Astrocyte (in vitro differentiated cells and primary cell): ENCODE results near the gene MATN1. TPM values are rescaled to one million over a fixed set of nuclear protein-coding genes. Genes with fewer than 3 reads are reported as not detected.

ENCODE experiments used
- DNase-seq: peaks from one replicate; pipeline ENCODE4 v3.0.0-alpha.2; 2010; ENCODE audit warnings: low read depth
- FAIRE-seq: peaks from 2 replicates; lab custom pipeline; 2011; peaks lifted over from hg19 to GRCh38; lab: Jason Lieb, UNC
- H2AFZ ChIP-seq: 2 replicates; pipeline ENCODE4 v1.6.0; 2012; ENCODE audit warnings: low read depth, low read length, inconsistent platforms
- H3K27ac ChIP-seq: 2 replicates; pipeline ENCODE4 v1.5.1; 2011; ENCODE audit warnings: low read depth, low read length, inconsistent platforms
- H3K27me3 ChIP-seq: 2 replicates; pipeline ENCODE4 v1.6.0; 2011; ENCODE audit warnings: low read length, inconsistent platforms; ENCODE audit not compliant: insufficient read depth
- H3K36me3 ChIP-seq: 2 replicates; pipeline ENCODE4 v1.5.1; 2011; ENCODE audit warnings: low read length, inconsistent platforms; ENCODE audit not compliant: insufficient read depth
- H3K4me1 ChIP-seq: 2 replicates; pipeline ENCODE4 v1.5.1; 2011; ENCODE audit warnings: low read length, inconsistent platforms; ENCODE audit not compliant: insufficient read depth
- H3K4me2 ChIP-seq: 2 replicates; pipeline ENCODE4 v1.6.0; 2012; ENCODE audit warnings: low read length, inconsistent platforms
- H3K4me3 ChIP-seq: 2 replicates; pipeline ENCODE4 v1.5.1; 2011; ENCODE audit warnings: low read depth, mild to moderate bottlenecking, low read length, inconsistent platforms; ENCODE audit not compliant: insufficient read depth
- H3K79me2 ChIP-seq: 2 replicates; pipeline ENCODE4 v1.6.0; 2012; ENCODE audit warnings: mild to moderate bottlenecking, low read length, inconsistent platforms; ENCODE audit not compliant: insufficient read depth
- H3K9ac ChIP-seq: 2 replicates; pipeline ENCODE4 v1.6.0; 2012; ENCODE audit warnings: mild to moderate bottlenecking, low read length, inconsistent platforms
- H3K9me3 ChIP-seq: 2 replicates; pipeline ENCODE4 v1.5.1; 2012; ENCODE audit warnings: low read depth, mild to moderate bottlenecking, low read length, inconsistent platforms; ENCODE audit not compliant: insufficient read depth
- H4K20me1 ChIP-seq: 2 replicates; pipeline ENCODE4 v1.6.0; 2012; ENCODE audit warnings: low read length, inconsistent platforms; ENCODE audit not compliant: insufficient read depth
- H3K27ac Mint-ChIP-seq: one replicate; pipeline ENCODE4 v1.8.0; 2021; ENCODE audit warnings: mild to moderate bottlenecking, mixed read lengths; ENCODE audit not compliant: unreplicated experiment
- H3K27me3 Mint-ChIP-seq: one replicate; pipeline ENCODE4 v1.8.0; 2021; ENCODE audit warnings: low read depth, mixed read lengths; ENCODE audit not compliant: unreplicated experiment
- H3K36me3 Mint-ChIP-seq: one replicate; pipeline ENCODE4 v1.8.0; 2021; ENCODE audit warnings: low read depth, mixed read lengths; ENCODE audit not compliant: unreplicated experiment
- H3K4me1 Mint-ChIP-seq: one replicate; pipeline ENCODE4 v1.8.0; 2021; ENCODE audit warnings: low read depth, mixed read lengths; ENCODE audit not compliant: unreplicated experiment
- H3K4me3 Mint-ChIP-seq: one replicate; pipeline ENCODE4 v1.8.0; 2021; ENCODE audit warnings: mild to moderate bottlenecking, moderate library complexity, mixed read lengths; ENCODE audit not compliant: unreplicated experiment
- H3K9me3 Mint-ChIP-seq: one replicate; pipeline ENCODE4 v1.8.0; 2021; ENCODE audit warnings: mild to moderate bottlenecking, mixed read lengths; ENCODE audit not compliant: unreplicated experiment
- EZH2 ChIP-seq: IDR thresholded peaks from 2 replicates; pipeline ENCODE4 v1.6.1; 2012; ENCODE audit warnings: mild to moderate bottlenecking, low read length, inconsistent platforms; ENCODE audit not compliant: insufficient read depth
- total RNA-seq: library from RNA; stranded (reverse); gene quantifications from 2 replicates; pipeline ENCODE4 v1.2.1, GENCODE V29; 2021
- TF ChIP-seq, protein P1 (sequence below): IDR thresholded peaks from 2 replicates; pipeline ENCODE4 v1.5.1; 2011; ENCODE audit warnings: low read depth, mild to moderate bottlenecking, inconsistent platforms, low read length, moderate library complexity; ENCODE audit not compliant: insufficient read depth

MATN1 gene
- total RNA-seq, 1 donor from 2014 or later: 0.32 TPM

GRCh38 chr1:30670240-30671060, 52.9 kb downstream of the MATN1 start:
- no peak for TF ChIP-seq EZH2
- TF ChIP-seq, protein P1, sequence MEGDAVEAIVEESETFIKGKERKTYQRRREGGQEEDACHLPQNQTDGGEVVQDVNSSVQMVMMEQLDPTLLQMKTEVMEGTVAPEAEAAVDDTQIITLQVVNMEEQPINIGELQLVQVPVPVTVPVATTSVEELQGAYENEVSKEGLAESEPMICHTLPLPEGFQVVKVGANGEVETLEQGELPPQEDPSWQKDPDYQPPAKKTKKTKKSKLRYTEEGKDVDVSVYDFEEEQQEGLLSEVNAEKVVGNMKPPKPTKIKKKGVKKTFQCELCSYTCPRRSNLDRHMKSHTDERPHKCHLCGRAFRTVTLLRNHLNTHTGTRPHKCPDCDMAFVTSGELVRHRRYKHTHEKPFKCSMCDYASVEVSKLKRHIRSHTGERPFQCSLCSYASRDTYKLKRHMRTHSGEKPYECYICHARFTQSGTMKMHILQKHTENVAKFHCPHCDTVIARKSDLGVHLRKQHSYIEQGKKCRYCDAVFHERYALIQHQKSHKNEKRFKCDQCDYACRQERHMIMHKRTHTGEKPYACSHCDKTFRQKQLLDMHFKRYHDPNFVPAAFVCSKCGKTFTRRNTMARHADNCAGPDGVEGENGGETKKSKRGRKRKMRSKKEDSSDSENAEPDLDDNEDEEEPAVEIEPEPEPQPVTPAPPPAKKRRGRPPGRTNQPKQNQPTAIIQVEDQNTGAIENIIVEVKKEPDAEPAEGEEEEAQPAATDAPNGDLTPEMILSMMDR: no peak
- H3K36me3 Mint-ChIP-seq: no peaks in the 10 kb centered on the region
- no peak overlapping the region for H3K4me3 Mint-ChIP-seq
- Histone ChIP-seq H3K36me3 (no peaks in the 10 kb centered on the region), H3K9me3 (no peaks in the 10 kb centered on the region), H3K4me2 (no peak overlapping the region), H3K4me3 (no peak overlapping the region), H3K27ac (no peak overlapping the region), H4K20me1 (no peaks in the 10 kb centered on the region), H3K4me1 (peaks cover 9% of the 10 kb centered on the region), H3K9ac (no peak overlapping the region), H2AFZ (no peak overlapping the region), H3K79me2 (no peaks in the 10 kb centered on the region), H3K27me3 (no peaks in the 10 kb centered on the region)
- peaks cover 17% of the 10 kb centered on the region for H3K27me3 Mint-ChIP-seq
- H3K9me3 Mint-ChIP-seq: no peaks in the 10 kb centered on the region
- H3K27ac Mint-ChIP-seq: no peak overlapping the region
- no peaks in the 10 kb centered on the region for H3K4me1 Mint-ChIP-seq
- FAIRE-seq: peak; percentile 88
- peak; percentile 11 for DNase-seq

DNA sequence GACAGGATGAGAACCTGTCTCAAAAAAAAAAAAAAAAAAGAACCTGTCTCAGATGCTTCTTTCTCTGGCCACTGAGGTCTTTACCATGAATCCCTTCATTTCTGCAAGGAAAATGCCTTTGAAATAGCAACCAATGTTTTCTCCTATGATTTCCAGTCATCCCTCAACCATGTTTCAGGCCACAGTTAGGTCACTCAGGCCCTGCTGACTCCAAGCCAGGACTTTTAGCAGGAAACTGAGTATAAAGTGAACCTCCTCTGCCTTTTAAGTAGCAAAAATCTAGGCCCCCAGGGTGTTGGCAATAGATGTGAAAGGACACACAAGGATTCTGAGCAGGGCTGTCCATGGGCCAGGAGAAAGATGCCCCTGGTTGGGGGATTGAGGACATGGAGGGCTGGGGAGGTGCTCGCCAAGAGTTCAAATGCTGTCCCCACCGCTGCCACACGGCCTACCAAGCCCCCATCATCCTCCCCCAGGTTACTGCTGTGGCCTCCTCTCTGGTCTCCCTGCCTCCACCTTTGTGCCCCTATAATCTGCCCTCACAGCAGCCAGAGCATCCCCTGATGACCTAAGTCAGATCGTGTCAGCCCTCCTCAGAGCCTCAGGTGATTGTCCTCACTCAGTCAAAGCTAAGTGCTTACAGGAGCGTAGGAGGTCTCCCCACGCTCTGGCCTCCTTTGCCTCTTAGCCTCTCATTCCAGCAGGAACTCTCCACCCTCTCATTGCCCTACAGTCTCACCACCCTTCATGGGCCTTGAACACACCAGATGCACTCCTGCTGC, 54.6 kb downstream of the MATN1 start:
- H3K79me2 ChIP-seq: no peaks in the 10 kb centered on the region
- DNase-seq: no peak

GRCh38 chr1:30668024-30668423, 55.4 kb downstream of the MATN1 start:
- no peaks in the 10 kb centered on the region for H3K36me3 ChIP-seq
- no peaks in the 10 kb centered on the region for H3K9me3 ChIP-seq
- TF ChIP-seq, protein P1: no peak
- TF ChIP-seq EZH2: no peak
- no peaks in the 10 kb centered on the region for H4K20me1 ChIP-seq
- H3K27me3 Mint-ChIP-seq: peaks cover 30% of the 10 kb centered on the region
- H3K36me3 Mint-ChIP-seq: no peaks in the 10 kb centered on the region
- H3K79me2 ChIP-seq: no peaks in the 10 kb centered on the region
- FAIRE-seq (no peak), DNase-seq (peak; percentile 16)
- H3K4me2 ChIP-seq: no peak overlapping the region
- no peaks in the 10 kb centered on the region for H3K9me3 Mint-ChIP-seq
- H3K27me3 ChIP-seq: peaks cover 2% of the 10 kb centered on the region
- H3K9ac ChIP-seq: no peak overlapping the region
- no peak overlapping the region for H3K4me3 Mint-ChIP-seq
- no peaks in the 10 kb centered on the region for H3K4me1 Mint-ChIP-seq
- H3K27ac ChIP-seq: no peak overlapping the region
- no peak overlapping the region for H3K4me3 ChIP-seq
- H3K27ac Mint-ChIP-seq: no peak overlapping the region
- no peak overlapping the region for H2AFZ ChIP-seq
- peaks cover 9% of the 10 kb centered on the region for H3K4me1 ChIP-seq

More for the DNA sequence above, 54.6 kb downstream of the MATN1 start:
- Histone ChIP-seq H3K36me3 (no peaks in the 10 kb centered on the region), H2AFZ (no peak overlapping the region), H3K4me1 (peaks cover 9% of the 10 kb centered on the region), H4K20me1 (no peaks in the 10 kb centered on the region), H3K27ac (no peak overlapping the region), H3K4me3 (no peak overlapping the region), H3K27me3 (peaks cover 2% of the 10 kb centered on the region), H3K9ac (no peak overlapping the region), H3K9me3 (no peaks in the 10 kb centered on the region), H3K4me2 (no peak overlapping the region)
- no peaks in the 10 kb centered on the region for H3K36me3 Mint-ChIP-seq
- no peak for TF ChIP-seq EZH2
- H3K4me1 Mint-ChIP-seq: no peaks in the 10 kb centered on the region
- H3K27me3 Mint-ChIP-seq: peaks cover 23% of the 10 kb centered on the region
- H3K4me3 Mint-ChIP-seq: no peak overlapping the region
- H3K27ac Mint-ChIP-seq: no peak overlapping the region
- no peaks in the 10 kb centered on the region for H3K9me3 Mint-ChIP-seq
- FAIRE-seq: no peak
